Activated CD4-positive, alpha-beta T cell treated with anti-CD3 and anti-CD28 coated beads for 36 hours (primary cell): ENCODE measurements around the gene FRMD5. TPM values are rescaled to one million over a fixed set of nuclear protein-coding genes. Genes with fewer than 3 reads are reported as not detected.

Source experiments
- ATAC-seq: fragments of 200-7000 bp; cut with Tn5 transposase; one replicate; pipeline ENCODE4 v1.10.0; 2021; ENCODE audit warnings: mild to moderate bottlenecking, moderate library complexity
- CTCF ChIA-PET: fragments of 350-600 bp; sonication (Branson Sonifier 250); formaldehyde crosslinking; loops from one replicate; lab custom pipeline; 2021; ENCODE audit warnings: antibody characterized with exemption; lab: Charles Lee
- POLR2A ChIA-PET: fragments of 350-600 bp; sonication (Branson Sonifier 250); formaldehyde crosslinking; loops from one replicate; lab custom pipeline; 2021; ENCODE audit warnings: antibody characterized with exemption, inconsistent platforms; lab: Charles Lee
- DNase-seq: peaks from one replicate; pipeline ENCODE4 v3.0.0-alpha.2; 2020
- H3K27ac Mint-ChIP-seq: one replicate; pipeline ENCODE4 v1.8.0; 2021; ENCODE audit warnings: mixed read lengths
- H3K27me3 Mint-ChIP-seq: one replicate; pipeline ENCODE4 v1.8.0; 2021; ENCODE audit warnings: mixed read lengths
- H3K36me3 Mint-ChIP-seq: one replicate; pipeline ENCODE4 v1.8.0; 2021; ENCODE audit warnings: low read depth, mixed read lengths
- H3K4me1 Mint-ChIP-seq: one replicate; pipeline ENCODE4 v1.8.0; 2021; ENCODE audit warnings: mixed read lengths
- H3K4me3 Mint-ChIP-seq: one replicate; pipeline ENCODE4 v1.8.0; 2021; ENCODE audit warnings: mild to moderate bottlenecking, moderate library complexity, mixed read lengths
- H3K9me3 Mint-ChIP-seq: one replicate; pipeline ENCODE4 v1.8.0; 2021; ENCODE audit warnings: low read depth, mixed read lengths
- intact Hi-C, 2 experiments: fragments of 100-400 bp; cut with DNase I in 1 of 2; cut with micrococcal nuclease in 1 of 2; formaldehyde crosslinking; loops; one replicate each; pipeline versions ENCODE4 v1.14.2 to v1.15.1; 2022 to 2024; cut with DNase I, micrococcal nuclease
- total RNA-seq, 2 experiments: library from RNA; stranded (reverse); gene quantifications; one replicate each; pipeline ENCODE4 v1.2.3, GENCODE V29; 2021

FRMD5 gene
- total RNA-seq, 2 experiments from 2014 or later: 0.16 to 0.30 TPM

- ATAC-seq (no peak), DNase-seq (no peak)
- no peak overlapping the region for H3K4me3 Mint-ChIP-seq
- no peaks in the 10 kb centered on the region for H3K36me3 Mint-ChIP-seq
- intact Hi-C loops: no loop called here
- H3K27ac Mint-ChIP-seq: no peak overlapping the region
- ChIA-PET POLR2A (no interaction called here), CTCF (interaction anchor here (0.9 kb wide), 1 partner anchor 12 kb away, joined by 3 read pairs; no protein-coding TSS in a partner anchor)
- no peaks in the 10 kb centered on the region for H3K4me1 Mint-ChIP-seq
- H3K27me3 Mint-ChIP-seq: peaks cover 13% of the 10 kb centered on the region
- H3K9me3 Mint-ChIP-seq: no peaks in the 10 kb centered on the region
Measured at GRCh38 chr15:44208956-44209355, 13.9 kb upstream of the FRMD5 start.

GRCh38 chr15:44207643-44208042, 12.6 kb upstream of the FRMD5 start:
- no peak overlapping the region for H3K27ac Mint-ChIP-seq
- H3K36me3 Mint-ChIP-seq: no peaks in the 10 kb centered on the region
- H3K27me3 Mint-ChIP-seq: peaks cover 12% of the 10 kb centered on the region
- ChIA-PET POLR2A (no interaction called here), CTCF (interaction anchor here (0.6 kb wide), 2 partner anchors 18 to 102 kb away, joined by 3 to 4 read pairs; no protein-coding TSS in a partner anchor)
- H3K9me3 Mint-ChIP-seq: no peaks in the 10 kb centered on the region
- ATAC-seq (no peak), DNase-seq (no peak)
- H3K4me3 Mint-ChIP-seq: no peak overlapping the region
- intact Hi-C loops: no loop called here
- no peaks in the 10 kb centered on the region for H3K4me1 Mint-ChIP-seq

GRCh38 chr15:44199393-44199792, 4.3 kb upstream of the FRMD5 start:
- no peak for ATAC-seq
- H3K36me3 Mint-ChIP-seq: no peaks in the 10 kb centered on the region
- intact Hi-C loops: loop anchor here in 1 of 2 experiments (5.0 kb wide), 2 partner anchors 88 to 372 kb away; partner anchors contain the start of genes GOLM2 and WDR76
- H3K9me3 Mint-ChIP-seq: no peaks in the 10 kb centered on the region
- H3K4me1 Mint-ChIP-seq: peaks cover 7% of the 10 kb centered on the region
- ChIA-PET POLR2A (no interaction called here), CTCF (no interaction called here)
- H3K27me3 Mint-ChIP-seq: peaks cover 33% of the 10 kb centered on the region
- DNase-seq: no peak
- no peak overlapping the region for H3K4me3 Mint-ChIP-seq
- no peak overlapping the region for H3K27ac Mint-ChIP-seq

GRCh38 chr15:44194323-44195150, 534 bp downstream of the FRMD5 start:
- intact Hi-C loops: loop anchor here (2.0 to 5.0 kb wide), 3 partner anchors 93 to 370 kb away; partner anchors contain the start of genes GOLM2 (in 1 of the 2), MFAP1 (in 1 of the 2) and WDR76 (in 1 of the 2)
- Mint-ChIP-seq H3K36me3 (no peaks in the 10 kb centered on the region), H3K27ac (no peak overlapping the region), H3K9me3 (no peaks in the 10 kb centered on the region), H3K4me1 (peaks cover 16% of the 10 kb centered on the region), H3K27me3 (peaks cover 52% of the 10 kb centered on the region), H3K4me3 (peak overlapping the region; percentile 75)
- CTCF ChIA-PET: interaction anchor here (0.7 to 1.5 kb wide), 3 partner anchors 9 to 290 kb away, joined by 3 to 5 read pairs (median 3); no protein-coding TSS in a partner anchor
- POLR2A ChIA-PET: interaction anchor here (1.0 kb wide), 1 partner anchor 232 kb away, joined by 3 read pairs; the partner anchor contains the start of gene CTDSPL2
- peak; percentile 32 for ATAC-seq
- DNase-seq: peak; percentile 65

GRCh38 chr15:44193651-44194322, 1.3 kb downstream of the FRMD5 start:
- ATAC-seq (no peak), DNase-seq (no peak)
- Mint-ChIP-seq H3K4me3 (peak overlapping the region; percentile 75), H3K27ac (no peak overlapping the region), H3K27me3 (peaks cover 45% of the 10 kb centered on the region), H3K4me1 (peaks cover 16% of the 10 kb centered on the region), H3K36me3 (no peaks in the 10 kb centered on the region), H3K9me3 (no peaks in the 10 kb centered on the region)
- ChIA-PET CTCF (interaction anchor here (0.7 to 1.6 kb wide), 3 partner anchors 10 to 290 kb away, joined by 3 to 6 read pairs (median 5); no protein-coding TSS in a partner anchor), POLR2A (interaction anchor here (0.6 kb wide), 1 partner anchor 291 kb away, joined by 3 read pairs; no protein-coding TSS in a partner anchor)
- intact Hi-C loops: loop anchor here in 1 of 2 experiments (2.0 kb wide), 1 partner anchor 369 kb away; the partner anchor contains the start of gene MFAP1

GRCh38 chr15:44188795-44189194, 6.3 kb downstream of the FRMD5 start:
- no peaks in the 10 kb centered on the region for H3K36me3 Mint-ChIP-seq
- H3K4me3 Mint-ChIP-seq: no peak overlapping the region
- peaks cover 4% of the 10 kb centered on the region for H3K4me1 Mint-ChIP-seq
- CTCF ChIA-PET: interaction anchor here (0.7 kb wide), 1 partner anchor 19 kb away, joined by 4 read pairs; no protein-coding TSS in a partner anchor
- peaks cover 31% of the 10 kb centered on the region for H3K27me3 Mint-ChIP-seq
- ATAC-seq: no peak
- intact Hi-C loops: loop anchor here in 1 of 2 experiments (1.0 kb wide), 1 partner anchor 15 kb away; no protein-coding TSS in a partner anchor
- POLR2A ChIA-PET: no interaction called here
- H3K9me3 Mint-ChIP-seq: no peaks in the 10 kb centered on the region
- no peak for DNase-seq
- H3K27ac Mint-ChIP-seq: no peak overlapping the region

- Mint-ChIP-seq H3K36me3 (no peaks in the 10 kb centered on the region), H3K4me3 (no peak overlapping the region), H3K9me3 (no peaks in the 10 kb centered on the region), H3K4me1 (no peaks in the 10 kb centered on the region), H3K27ac (no peak overlapping the region), H3K27me3 (peaks cover 14% of the 10 kb centered on the region)
- CTCF ChIA-PET: interaction anchor here (0.5 kb wide), 1 partner anchor 240 kb away, joined by 3 read pairs; no protein-coding TSS in a partner anchor
- POLR2A ChIA-PET: no interaction called here
- ATAC-seq (no peak), DNase-seq (no peak)
- intact Hi-C loops: no loop called here
Measured at GRCh38 chr15:44186705-44187104, 8.4 kb downstream of the FRMD5 start.

- ChIA-PET POLR2A (no interaction called here), CTCF (no interaction called here)
- H3K36me3 Mint-ChIP-seq: no peaks in the 10 kb centered on the region
- H3K27me3 Mint-ChIP-seq: peaks cover 4% of the 10 kb centered on the region
- ATAC-seq (no peak), DNase-seq (no peak)
- no peak overlapping the region for H3K27ac Mint-ChIP-seq
- no peaks in the 10 kb centered on the region for H3K4me1 Mint-ChIP-seq
- H3K9me3 Mint-ChIP-seq: no peaks in the 10 kb centered on the region
- no peak overlapping the region for H3K4me3 Mint-ChIP-seq
- intact Hi-C loops: no loop called here
Measured at GRCh38 chr15:44183363-44183762, 11.7 kb downstream of the FRMD5 start.

- H3K27me3 Mint-ChIP-seq: peaks cover 4% of the 10 kb centered on the region
- DNase-seq: no peak
- no peaks in the 10 kb centered on the region for H3K9me3 Mint-ChIP-seq
- ATAC-seq: no peak
- H3K4me1 Mint-ChIP-seq: no peaks in the 10 kb centered on the region
- H3K4me3 Mint-ChIP-seq: no peak overlapping the region
- CTCF ChIA-PET: no interaction called here
- intact Hi-C loops: no loop called here
- POLR2A ChIA-PET: no interaction called here
- H3K27ac Mint-ChIP-seq: no peak overlapping the region
- H3K36me3 Mint-ChIP-seq: no peaks in the 10 kb centered on the region
Measured at GRCh38 chr15:44181410-44181809, 13.7 kb downstream of the FRMD5 start.

- Mint-ChIP-seq H3K27ac (no peak overlapping the region), H3K36me3 (no peaks in the 10 kb centered on the region), H3K4me3 (no peak overlapping the region), H3K27me3 (peaks cover 15% of the 10 kb centered on the region), H3K4me1 (no peaks in the 10 kb centered on the region), H3K9me3 (no peaks in the 10 kb centered on the region)
- POLR2A ChIA-PET: no interaction called here
- DNase-seq (no peak), ATAC-seq (no peak)
- intact Hi-C loops: no loop called here
- CTCF ChIA-PET: interaction anchor here (0.5 to 0.8 kb wide), 2 partner anchors 64 to 227 kb away, joined by 3 read pairs; no protein-coding TSS in a partner anchor
Measured at GRCh38 chr15:44177139-44177538, 17.9 kb downstream of the FRMD5 start.

- POLR2A ChIA-PET: no interaction called here
- Mint-ChIP-seq H3K27me3 (peaks cover 18% of the 10 kb centered on the region), H3K4me1 (no peaks in the 10 kb centered on the region), H3K4me3 (no peak overlapping the region), H3K27ac (no peak overlapping the region), H3K9me3 (no peaks in the 10 kb centered on the region), H3K36me3 (no peaks in the 10 kb centered on the region)
- DNase-seq (no peak), ATAC-seq (no peak)
- intact Hi-C loops: no loop called here
- CTCF ChIA-PET: interaction anchor here (1.2 kb wide), 1 partner anchor 270 kb away, joined by 3 read pairs; no protein-coding TSS in a partner anchor
Measured at GRCh38 chr15:44173813-44174212, 21.3 kb downstream of the FRMD5 start.
